Glutamatergic neuron (in vitro differentiated cells): Measurements from ENCODE around the gene ZNF786. TPM values are rescaled to one million over a fixed set of nuclear protein-coding genes. Genes with fewer than 3 reads are reported as not detected.
A peak's percentile ranks its signal among the peaks of the same experiment; 100 is the strongest.

ENCODE experiments used
- DNase-seq: peaks from one replicate; pipeline ENCODE4 v3.0.0; 2022
- H3K27ac Mint-ChIP-seq: one replicate; pipeline ENCODE4 v1.8.0; 2020; ENCODE audit warnings: mild to moderate bottlenecking, mixed read lengths, inconsistent platforms; ENCODE audit not compliant: unreplicated experiment
- H3K27me3 Mint-ChIP-seq: one replicate; pipeline ENCODE4 v1.8.0; 2020; ENCODE audit warnings: mild to moderate bottlenecking, moderate library complexity, mixed read lengths, inconsistent platforms; ENCODE audit not compliant: unreplicated experiment
- H3K36me3 Mint-ChIP-seq: one replicate; pipeline ENCODE4 v1.8.0; 2020; ENCODE audit warnings: mild to moderate bottlenecking, mixed read lengths, inconsistent platforms; ENCODE audit not compliant: unreplicated experiment
- H3K4me1 Mint-ChIP-seq: one replicate; pipeline ENCODE4 v1.8.0; 2020; ENCODE audit warnings: mild to moderate bottlenecking, low read depth, mixed read lengths, inconsistent platforms; ENCODE audit not compliant: unreplicated experiment
- H3K4me3 Mint-ChIP-seq: one replicate; pipeline ENCODE4 v1.8.0; 2020; ENCODE audit warnings: mild to moderate bottlenecking, mixed read lengths, inconsistent platforms; ENCODE audit not compliant: unreplicated experiment
- H3K9me3 Mint-ChIP-seq: one replicate; pipeline ENCODE4 v1.8.0; 2020; ENCODE audit warnings: mild to moderate bottlenecking, moderate library complexity, mixed read lengths, inconsistent platforms; ENCODE audit not compliant: unreplicated experiment
- CTCF ChIP-seq: fragments of 200-600 bp; sonication (generic); IDR thresholded peaks from one replicate; pipeline ENCODE4 v1.5.0; 2021; ENCODE audit not compliant: partially characterized antibody, unreplicated experiment
- total RNA-seq: library from RNA; stranded (reverse); fragmentation: NEBNext Ultra II Directional; extraction: Animal tissue kit (Norgen Biotek cat#: 25700); gene quantifications from one replicate; pipeline ENCODE4 v1.2.1, GENCODE V29; 2021; ENCODE audit not compliant: unreplicated experiment

Gene ZNF786
- total RNA-seq, 1 donor from 2014 or later: 17.2 TPM

GRCh38 chr7:149081914-149082313 is 8.6 kb downstream of the ZNF786 start:
- Mint-ChIP-seq H3K27ac (no peak overlapping the region), H3K36me3 (peaks cover 34% of the 10 kb centered on the region), H3K27me3 (peaks cover 1% of the 10 kb centered on the region), H3K9me3 (peaks cover 2% of the 10 kb centered on the region), H3K4me1 (no peaks in the 10 kb centered on the region), H3K4me3 (no peak overlapping the region)
- TF ChIP-seq CTCF: no peak
- DNase-seq: no peak

GRCh38 chr7:149077594-149077993 is 12.9 kb downstream of the ZNF786 start:
- peaks cover 16% of the 10 kb centered on the region for H3K36me3 Mint-ChIP-seq
- no peak overlapping the region for H3K27ac Mint-ChIP-seq
- H3K27me3 Mint-ChIP-seq: no peaks in the 10 kb centered on the region
- no peak for DNase-seq
- H3K9me3 Mint-ChIP-seq: no peaks in the 10 kb centered on the region
- H3K4me1 Mint-ChIP-seq: no peaks in the 10 kb centered on the region
- H3K4me3 Mint-ChIP-seq: no peak overlapping the region
- TF ChIP-seq CTCF: no peak

DNA sequence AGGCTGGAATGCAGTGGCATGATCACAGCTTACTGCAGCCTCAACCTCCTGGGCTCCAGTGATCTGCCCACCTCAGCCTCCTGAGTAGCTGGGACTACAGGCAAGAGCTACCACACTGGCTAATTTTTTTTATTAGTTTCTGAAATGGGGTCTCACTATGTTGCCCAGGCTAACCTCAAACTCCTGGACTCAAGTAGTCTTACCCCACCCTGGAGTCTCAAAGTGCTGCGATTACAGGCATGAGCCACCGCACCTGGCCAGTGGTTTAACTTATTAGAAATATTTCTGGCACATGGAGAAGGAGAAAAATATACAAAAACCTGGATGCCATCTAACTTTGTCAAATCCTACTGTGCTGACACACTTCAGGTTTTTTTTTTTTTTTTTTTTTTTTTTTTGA is 15.2 kb downstream of the ZNF786 start:
- Mint-ChIP-seq H3K27ac (no peak overlapping the region), H3K27me3 (no peaks in the 10 kb centered on the region), H3K4me3 (no peak overlapping the region), H3K4me1 (no peaks in the 10 kb centered on the region), H3K36me3 (peaks cover 10% of the 10 kb centered on the region), H3K9me3 (no peaks in the 10 kb centered on the region)
- no peak for TF ChIP-seq CTCF
- DNase-seq: no peak

GRCh38 chr7:149074116-149074885 is 16.2 kb downstream of the ZNF786 start:
- DNase-seq: no peak
- H3K4me3 Mint-ChIP-seq: no peak overlapping the region
- H3K4me1 Mint-ChIP-seq: no peaks in the 10 kb centered on the region
- no peaks in the 10 kb centered on the region for H3K27me3 Mint-ChIP-seq
- H3K27ac Mint-ChIP-seq: no peak overlapping the region
- no peaks in the 10 kb centered on the region for H3K9me3 Mint-ChIP-seq
- no peak for TF ChIP-seq CTCF
- peaks cover 7% of the 10 kb centered on the region for H3K36me3 Mint-ChIP-seq

DNA sequence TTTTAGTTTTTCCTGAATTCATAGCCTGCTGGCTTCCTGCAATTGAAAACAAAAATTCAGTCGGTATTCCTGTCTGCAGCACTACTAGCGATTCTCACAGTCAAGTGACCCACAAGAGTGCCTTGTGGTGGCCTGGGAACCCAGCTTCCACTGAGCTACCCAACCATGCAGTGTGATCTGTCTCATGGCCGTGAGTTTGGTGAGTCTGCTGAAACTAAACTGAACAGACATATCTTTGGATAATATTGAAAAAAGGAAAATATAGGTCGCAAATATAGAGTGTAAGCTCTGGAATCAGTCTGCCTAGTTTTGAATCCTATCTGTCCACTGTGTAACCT is 18.1 kb downstream of the ZNF786 start:
- H3K36me3 Mint-ChIP-seq: peaks cover 7% of the 10 kb centered on the region
- H3K27ac Mint-ChIP-seq: peak overlapping the region; percentile 43
- no peaks in the 10 kb centered on the region for H3K4me1 Mint-ChIP-seq
- H3K9me3 Mint-ChIP-seq: no peaks in the 10 kb centered on the region
- DNase-seq: no peak
- H3K4me3 Mint-ChIP-seq: no peak overlapping the region
- no peaks in the 10 kb centered on the region for H3K27me3 Mint-ChIP-seq
- TF ChIP-seq CTCF: no peak
